ENCODE measurements around the gene TSC2. TPM values are rescaled to one million over a fixed set of nuclear protein-coding genes. Genes with fewer than 3 reads are reported as not detected.

Gene TSC2
- polyA plus RNA-seq, 1 donor from 2014 or later = 69.2 TPM

- Histone ChIP-seq H3K27me3 (ENCODE audit: insufficient read depth, low read depth, low read length) (peaks cover 28% of the 10 kb centered on the region), H2AFZ (ENCODE audit: low read depth, low read length) (no peak within 1 kb of the TSS), H3K4me3 (ENCODE audit: low read length) (peak within 1 kb of the TSS; percentile 63), H3F3A (ENCODE audit: insufficient read depth, low read length, poor library complexity, severe bottlenecking) (no peaks in the 10 kb centered on the region), H3K79me2 (replicated peaks; ENCODE audit: insufficient read depth, low read length) (no peaks in the 10 kb centered on the region), H4K20me1 (ENCODE audit: insufficient read depth) (no peaks in the 10 kb centered on the region), H3K9ac (ENCODE audit: low read length) (peak within 1 kb of the TSS; percentile 53), H3K36me3 (ENCODE audit: insufficient read depth, low read length) (no peaks in the 10 kb centered on the region), H3K9me3 (ENCODE audit: low read length) (no peaks in the 10 kb centered on the region), H3K27ac (ENCODE audit: low read length) (no peak within 1 kb of the TSS), H3K9me2 (ENCODE audit: insufficient read depth, low read length) (no peaks in the 10 kb centered on the region), H3K4me2 (ENCODE audit: low read length) (no peak within 1 kb of the TSS)
- no peak for TF ChIP-seq REST (IDR thresholded peaks at IDR 0.05; ENCODE audit: borderline replicate concordance)
- TF ChIP-seq TAF1 (IDR thresholded peaks at IDR 0.05; ENCODE audit: low read depth) = no peak
- TF ChIP-seq EZH2 (IDR thresholded peaks at IDR 0.05; ENCODE audit: borderline replicate concordance, insufficient read depth, low read length, poor library complexity, severe bottlenecking) = no peak
- no peak for TF ChIP-seq MXI1 (conservative IDR thresholded peaks at IDR 0.05; ENCODE audit: poor library complexity, severe bottlenecking)
Observed at GRCh38 chr16:2026461-2027023, 21.2 kb upstream of the TSC2 start, which contains the start of gene NHERF2. Gene NHERF2, plus strand, starts transcription at chr16:2026902. Its CDS starts 104 bp downstream, at chr16:2027006.

- Histone ChIP-seq H3K9me2 (ENCODE audit: insufficient read depth, low read length) (no peaks in the 10 kb centered on the region), H2AFZ (ENCODE audit: low read depth, low read length) (no peak overlapping the region), H4K20me1 (ENCODE audit: insufficient read depth) (no peaks in the 10 kb centered on the region), H3K27me3 (ENCODE audit: insufficient read depth, low read depth, low read length) (peaks cover 24% of the 10 kb centered on the region), H3K79me2 (replicated peaks; ENCODE audit: insufficient read depth, low read length) (no peaks in the 10 kb centered on the region), H3K27ac (ENCODE audit: low read length) (no peak overlapping the region), H3K9ac (ENCODE audit: low read length) (peak overlapping the region; percentile 53), H3K4me2 (ENCODE audit: low read length) (no peak overlapping the region), H3F3A (ENCODE audit: insufficient read depth, low read length, poor library complexity, severe bottlenecking) (no peaks in the 10 kb centered on the region), H3K4me3 (ENCODE audit: low read length) (peak overlapping the region; percentile 63), H3K36me3 (ENCODE audit: insufficient read depth, low read length) (no peaks in the 10 kb centered on the region), H3K9me3 (ENCODE audit: low read length) (no peaks in the 10 kb centered on the region)
- peak; percentile 25 for TF ChIP-seq MXI1 (conservative IDR thresholded peaks at IDR 0.05; ENCODE audit: poor library complexity, severe bottlenecking)
- TF ChIP-seq RAD21 (conservative IDR thresholded peaks at IDR 0.05) = no peak
- TF ChIP-seq REST (IDR thresholded peaks at IDR 0.05; ENCODE audit: borderline replicate concordance) = no peak
- TF ChIP-seq POLR2AphosphoS5 (IDR thresholded peaks at IDR 0.05) = no peak
- no peak for TF ChIP-seq SMC3 (conservative IDR thresholded peaks at IDR 0.05; ENCODE audit: poor library complexity)
- TF ChIP-seq EP300 (conservative IDR thresholded peaks at IDR 0.05; ENCODE audit: poor library complexity, severe bottlenecking) = no peak
- TF ChIP-seq EZH2 (IDR thresholded peaks at IDR 0.05; ENCODE audit: borderline replicate concordance, insufficient read depth, low read length, poor library complexity, severe bottlenecking) = no peak
Observed at GRCh38 chr16:2027024-2028010, 20.5 kb upstream of the TSC2 start.
